Endodermal cell (in vitro differentiated cells): ENCODE data around the gene CCL23. TPM values are rescaled to one million over a fixed set of nuclear protein-coding genes. Genes with fewer than 3 reads are reported as not detected.

ENCODE experiments used
- DNase-seq: peaks from one replicate; pipeline ENCODE4 v3.0.0-alpha.2; 2017
- H3K27ac ChIP-seq: 2 replicates; pipeline ENCODE4 v1.5.1; 2013; ENCODE audit warnings: mild to moderate bottlenecking, low read depth, low read length, moderate library complexity
- H3K27me3 ChIP-seq: 2 replicates; pipeline ENCODE4 v1.6.1; 2013; ENCODE audit warnings: mild to moderate bottlenecking, low read length, moderate library complexity; ENCODE audit not compliant: insufficient read depth, control insufficient read depth, poor library complexity, severe bottlenecking
- H3K36me3 ChIP-seq: 2 replicates; pipeline ENCODE4 v1.7.0; 2013; ENCODE audit warnings: mild to moderate bottlenecking, low read length, moderate library complexity; ENCODE audit not compliant: control insufficient read depth, insufficient read depth
- H3K4me1 ChIP-seq: one replicate; pipeline ENCODE4 v1.7.0; 2013; ENCODE audit warnings: low read length; ENCODE audit not compliant: control insufficient read depth, insufficient read depth
- H3K4me3 ChIP-seq: 2 replicates; pipeline ENCODE4 v1.5.1; 2013; ENCODE audit warnings: mild to moderate bottlenecking, low read length, moderate library complexity
- H3K9ac ChIP-seq: 2 replicates; pipeline ENCODE4 v1.6.1; 2013; ENCODE audit warnings: mild to moderate bottlenecking, low read length, moderate library complexity; ENCODE audit not compliant: poor library complexity, severe bottlenecking; ENCODE audit errors: extremely low read depth
- H3K9me3 ChIP-seq: 2 replicates; pipeline ENCODE4 v1.6.1; 2013; ENCODE audit warnings: mild to moderate bottlenecking, low read length, moderate library complexity; ENCODE audit not compliant: control insufficient read depth
- H3K27ac Mint-ChIP-seq: 2 replicates; pipeline ENCODE4 v1.8.0; 2020; ENCODE audit warnings: mixed read lengths
- H3K27me3 Mint-ChIP-seq: 2 replicates; pipeline ENCODE4 v1.8.0; 2021; ENCODE audit warnings: mild to moderate bottlenecking, mixed read lengths; ENCODE audit not compliant: insufficient read depth
- H3K36me3 Mint-ChIP-seq: 2 replicates; pipeline ENCODE4 v1.8.0; 2020; ENCODE audit warnings: low read depth, mixed read lengths
- H3K4me1 Mint-ChIP-seq: 2 replicates; pipeline ENCODE4 v1.8.0; 2020; ENCODE audit warnings: mixed read lengths
- H3K4me3 Mint-ChIP-seq: 2 replicates; pipeline ENCODE4 v1.8.0; 2020; ENCODE audit warnings: mild to moderate bottlenecking, moderate library complexity, mixed read lengths
- H3K9me3 Mint-ChIP-seq: 2 replicates; pipeline ENCODE4 v1.8.0; 2020; ENCODE audit warnings: mild to moderate bottlenecking, mixed read lengths
- CTCF ChIP-seq: fragments of 200-600 bp; sonication (generic); conservative IDR thresholded peaks from 2 replicates; pipeline ENCODE4 v1.5.0; 2021; ENCODE audit warnings: antibody characterized with exemption, mild to moderate bottlenecking
- WGBS, 2 experiments: methylation state at CpG; one replicate each; pipeline versions ENCODE4 v1.1.5 to v1.1.7; 2013; ENCODE audit warnings: missing lambda C conversion rate in 2 of 2, mixed read lengths in 1 of 2; ENCODE audit not compliant: insufficient coverage in 1 of 2, insufficient read length in 1 of 2; 5-methylcytosine and 5-hydroxymethylcytosine counted together
- total RNA-seq, 2 donors: library from RNA; stranded (reverse); fragmentation: NEBNext Ultra II Directional in 1 of 2; extraction: Animal tissue kit (Norgen Biotek cat#: 25700) in 1 of 2; gene quantifications; 2 replicates in 1 of 2; 3 replicates in 1 of 2; pipeline ENCODE4 v1.2.1, GENCODE V29; 2021

The CCL23 gene
- total RNA-seq, 2 donors from 2014 or later = not detected

GRCh38 chr17:35965272-35965671 lies 52.5 kb downstream of the CCL23 start:
- no peak for DNase-seq
- Histone ChIP-seq H3K9ac (no peak overlapping the region), H3K27ac (no peak overlapping the region), H3K36me3 (no peaks in the 10 kb centered on the region), H3K27me3 (no peaks in the 10 kb centered on the region), H3K4me1 (peaks cover 4% of the 10 kb centered on the region), H3K4me3 (no peak overlapping the region), H3K9me3 (no peaks in the 10 kb centered on the region)
- no peak for TF ChIP-seq CTCF
- Mint-ChIP-seq H3K27ac (no peak overlapping the region), H3K36me3 (no peaks in the 10 kb centered on the region), H3K4me3 (no peak overlapping the region), H3K4me1 (peaks cover 8% of the 10 kb centered on the region), H3K9me3 (no peaks in the 10 kb centered on the region), H3K27me3 (no peaks in the 10 kb centered on the region)
- 92 to 94% methylated on average over 7 of the region's 7 CpGs for WGBS, 2 experiments

- Mint-ChIP-seq H3K4me3 (no peak overlapping the region), H3K27ac (no peak overlapping the region), H3K4me1 (no peaks in the 10 kb centered on the region), H3K27me3 (no peaks in the 10 kb centered on the region), H3K9me3 (no peaks in the 10 kb centered on the region), H3K36me3 (no peaks in the 10 kb centered on the region)
- TF ChIP-seq CTCF = no peak
- Histone ChIP-seq H3K36me3 (no peaks in the 10 kb centered on the region), H3K4me3 (no peak overlapping the region), H3K9ac (no peak overlapping the region), H3K9me3 (no peaks in the 10 kb centered on the region), H3K27ac (no peak overlapping the region), H3K27me3 (no peaks in the 10 kb centered on the region), H3K4me1 (no peaks in the 10 kb centered on the region)
- DNase-seq = no peak
- 97 to 100% methylated on average over 2 to 6 of the region's 6 CpGs for WGBS, 2 experiments
Observed at GRCh38 chr17:35963663-35964062, 54.1 kb downstream of the CCL23 start.

Other genes starting within 250 kb of the CCL23 start
- gene MMP28, start 222.3 kb downstream of the CCL23 start, total RNA-seq = not detected
- gene TAF15, start 208.5 kb downstream of the CCL23 start, total RNA-seq = 100 to 1,000 TPM; 230 to 247 TPM
- gene HEATR9, start 149.1 kb downstream of the CCL23 start, total RNA-seq = not detected
- not detected for gene CCL5, start 137.6 kb downstream of the CCL23 start, total RNA-seq
- 10 to 100 TPM in 1 of 2 donors, 1 to 10 TPM in 1; 5.3 to 14.2 TPM for gene RDM1, start 87.2 kb downstream of the CCL23 start, total RNA-seq
- not detected for gene LYZL6, start 74.3 kb downstream of the CCL23 start, total RNA-seq
- gene CCL16, start 36.5 kb downstream of the CCL23 start, total RNA-seq = not detected
- gene CCL14, start 31.2 kb downstream of the CCL23 start, total RNA-seq = not detected
- not detected for gene CCL15, start 16.4 kb downstream of the CCL23 start, total RNA-seq
- gene CCL18, start 46.3 kb upstream of the CCL23 start, total RNA-seq = not detected
- not detected for gene CCL3, start 72.2 kb upstream of the CCL23 start, total RNA-seq
- gene CCL4, start 85.9 kb upstream of the CCL23 start, total RNA-seq = not detected
- gene TBC1D3B, start 158.7 kb upstream of the CCL23 start, total RNA-seq = 10 to 100 TPM; 13.1 to 18.4 TPM
- gene CCL3L1, start 178.8 kb upstream of the CCL23 start, total RNA-seq = 1 to 10 TPM in 1 of 2 donors, under 1 TPM in 1; 0.35 to 2.0 TPM
- not detected for gene CCL4L2, start 193.1 kb upstream of the CCL23 start, total RNA-seq
- gene TBC1D3I, start 246.6 kb upstream of the CCL23 start, total RNA-seq = under 1 TPM in 1 of 2 donors, not detected in 1; 0.75 TPM